SJCRH30 (cell line): ENCODE results near the gene SLC1A6. TPM values are rescaled to one million over a fixed set of nuclear protein-coding genes. Genes with fewer than 3 reads are reported as not detected.
"Not testable (repeated sequence)": the region's sequence is repeated elsewhere in the genome, so short reads cannot be mapped to it uniquely, and the experiment has no call there.

Experiments
- DNase-seq, 2 experiments: peaks; one replicate each; pipeline ENCODE4 v3.0.0-alpha.2; 2015 to 2020
- H3K27ac ChIP-seq: fragments of 250-450 bp; sonication (Bioruptor Pico); 2 replicates; pipeline ENCODE4 v1.5.1; 2020; ENCODE audit warnings: mild to moderate bottlenecking, moderate library complexity
- H3K27me3 ChIP-seq: fragments of 250-450 bp; sonication (Bioruptor Pico); 2 replicates; pipeline ENCODE4 v1.5.1; 2020; ENCODE audit warnings: mild to moderate bottlenecking, moderate library complexity
- H3K36me3 ChIP-seq: fragments of 250-450 bp; sonication (Bioruptor Pico); 2 replicates; pipeline ENCODE4 v1.5.1; 2020; ENCODE audit warnings: mild to moderate bottlenecking, moderate library complexity
- H3K4me1 ChIP-seq: fragments of 250-450 bp; sonication (Bioruptor Pico); 2 replicates; pipeline ENCODE4 v1.5.1; 2020; ENCODE audit warnings: mild to moderate bottlenecking, moderate library complexity
- H3K4me3 ChIP-seq: fragments of 250-450 bp; sonication (Bioruptor Pico); 2 replicates; pipeline ENCODE4 v1.5.1; 2020; ENCODE audit warnings: mild to moderate bottlenecking, moderate library complexity
- H3K9me3 ChIP-seq: fragments of 250-450 bp; sonication (Bioruptor Pico); replicated peaks from 2 replicates; pipeline ENCODE4 v1.5.1; 2020; ENCODE audit warnings: mild to moderate bottlenecking, moderate library complexity
- total RNA-seq: library from RNA; depleted of rRNA; stranded (reverse); fragments of >200 nt; shearing (Covaris generic); gene quantifications from 2 replicates; pipeline ENCODE4 v1.2.3, GENCODE V29; 2014; rRNA removed

The SLC1A6 gene
- total RNA-seq = not detected in 2 replicates

- H3K9me3 ChIP-seq = no peaks in the 10 kb centered on the region
- DNase-seq = no peak
- H3K4me1 ChIP-seq = no peaks in the 10 kb centered on the region
- H3K27ac ChIP-seq = no peak within 1 kb of the TSS
- H3K4me3 ChIP-seq = no peak within 1 kb of the TSS
- peaks cover 1% of the 10 kb centered on the region; the same call in 1 of the 2 replicates for H3K27me3 ChIP-seq
- no peaks in the 10 kb centered on the region for H3K36me3 ChIP-seq
Observed at GRCh38 chr19:14979476-14980255, at the start of gene SLC1A6. Gene SLC1A6 (minus strand): TSS chr19:14979864. CDS start chr19:14972910, 6,954 bp downstream.

GRCh38 chr19:15028490-15028889, 48.8 kb upstream of the SLC1A6 start:
- no peaks in the 10 kb centered on the region for H3K9me3 ChIP-seq
- no peaks in the 10 kb centered on the region for H3K4me1 ChIP-seq
- H3K36me3 ChIP-seq = no peaks in the 10 kb centered on the region
- H3K4me3 ChIP-seq = no peak overlapping the region
- peaks cover 3% of the 10 kb centered on the region; the same call in 1 of the 2 replicates for H3K27me3 ChIP-seq
- H3K27ac ChIP-seq = no peak overlapping the region
- no peak for DNase-seq

GRCh38 chr19:15025217-15025616, 45.6 kb upstream of the SLC1A6 start:
- Histone ChIP-seq H3K9me3 (no peaks in the 10 kb centered on the region), H3K27ac (no peak overlapping the region), H3K36me3 (no peaks in the 10 kb centered on the region), H3K4me1 (no peaks in the 10 kb centered on the region), H3K4me3 (no peak overlapping the region), H3K27me3 (peaks cover 3% of the 10 kb centered on the region; the same call in 1 of the 2 replicates)
- no peak for DNase-seq

GRCh38 chr19:15022752-15023151, 43.1 kb upstream of the SLC1A6 start:
- Histone ChIP-seq H3K36me3 (no peaks in the 10 kb centered on the region), H3K4me1 (no peaks in the 10 kb centered on the region), H3K4me3 (no peak overlapping the region), H3K27me3 (peaks cover 3% of the 10 kb centered on the region; the same call in 1 of the 2 replicates), H3K9me3 (no peaks in the 10 kb centered on the region), H3K27ac (no peak overlapping the region)
- DNase-seq = no peak

- Histone ChIP-seq H3K4me3 (no peak overlapping the region), H3K36me3 (no peaks in the 10 kb centered on the region), H3K27ac (no peak overlapping the region), H3K4me1 (no peaks in the 10 kb centered on the region), H3K27me3 (peaks cover 3% of the 10 kb centered on the region; the same call in 1 of the 2 replicates), H3K9me3 (no peaks in the 10 kb centered on the region)
- DNase-seq = no peak
Observed at GRCh38 chr19:15021286-15022007, 41.8 kb upstream of the SLC1A6 start.

GRCh38 chr19:15018836-15019235, 39.2 kb upstream of the SLC1A6 start:
- H3K9me3 ChIP-seq, DNase-seq, H3K36me3 ChIP-seq, H3K4me3 ChIP-seq, H3K27me3 ChIP-seq, H3K27ac ChIP-seq, H3K4me1 ChIP-seq: not testable (repeated sequence)

GRCh38 chr19:15015946-15016542, 36.4 kb upstream of the SLC1A6 start:
- no peaks in the 10 kb centered on the region for H3K27me3 ChIP-seq
- no peak overlapping the region for H3K27ac ChIP-seq
- H3K4me1 ChIP-seq = no peaks in the 10 kb centered on the region
- H3K9me3 ChIP-seq = no peaks in the 10 kb centered on the region
- peak; percentile 73 to 82 for DNase-seq
- no peaks in the 10 kb centered on the region for H3K36me3 ChIP-seq
- no peak overlapping the region for H3K4me3 ChIP-seq

GRCh38 chr19:15014579-15014978, 34.9 kb upstream of the SLC1A6 start:
- Histone ChIP-seq H3K27ac (no peak overlapping the region), H3K4me3 (no peak overlapping the region), H3K36me3 (no peaks in the 10 kb centered on the region), H3K4me1 (no peaks in the 10 kb centered on the region), H3K9me3 (no peaks in the 10 kb centered on the region), H3K27me3 (no peaks in the 10 kb centered on the region)
- peak in 1 of 2 experiments; percentile 54 for DNase-seq

GRCh38 chr19:15010501-15011300, 31.0 kb upstream of the SLC1A6 start:
- Histone ChIP-seq H3K27ac (no peak overlapping the region), H3K4me1 (no peaks in the 10 kb centered on the region), H3K27me3 (no peaks in the 10 kb centered on the region), H3K4me3 (no peak overlapping the region), H3K9me3 (no peaks in the 10 kb centered on the region), H3K36me3 (no peaks in the 10 kb centered on the region)
- no peak for DNase-seq

GRCh38 chr19:15008308-15008707, 28.6 kb upstream of the SLC1A6 start:
- DNase-seq = no peak
- no peaks in the 10 kb centered on the region for H3K36me3 ChIP-seq
- no peak overlapping the region for H3K4me3 ChIP-seq

GRCh38 chr19:14997981-14998380, 18.3 kb upstream of the SLC1A6 start:
- Histone ChIP-seq H3K27me3 (peaks cover 8% of the 10 kb centered on the region; the same call in 1 of the 2 replicates), H3K9me3 (no peaks in the 10 kb centered on the region), H3K4me1 (no peaks in the 10 kb centered on the region)

More at GRCh38 chr19:15008308-15008707, 28.6 kb upstream of the SLC1A6 start:
- Histone ChIP-seq H3K27ac (no peak overlapping the region), H3K9me3 (no peaks in the 10 kb centered on the region), H3K27me3 (no peaks in the 10 kb centered on the region), H3K4me1 (no peaks in the 10 kb centered on the region)

GRCh38 chr19:14992780-14993179, 13.1 kb upstream of the SLC1A6 start:
- H3K27me3 ChIP-seq = peaks cover 15% of the 10 kb centered on the region; the same call in 1 of the 2 replicates
- H3K27ac ChIP-seq = no peak overlapping the region
- H3K4me1 ChIP-seq = no peaks in the 10 kb centered on the region
- H3K4me3 ChIP-seq = no peak overlapping the region
- no peaks in the 10 kb centered on the region for H3K36me3 ChIP-seq
- DNase-seq = no peak
- no peaks in the 10 kb centered on the region for H3K9me3 ChIP-seq

More at GRCh38 chr19:14997981-14998380, 18.3 kb upstream of the SLC1A6 start:
- no peak overlapping the region for H3K27ac ChIP-seq
- no peak overlapping the region for H3K4me3 ChIP-seq
- DNase-seq = no peak
- H3K36me3 ChIP-seq = no peaks in the 10 kb centered on the region

GRCh38 chr19:14985133-14985532, 5.5 kb upstream of the SLC1A6 start:
- no peak for DNase-seq
- H3K27ac ChIP-seq = no peak overlapping the region

GRCh38 chr19:14978161-14978776, 1.4 kb downstream of the SLC1A6 start:
- no peak overlapping the region for H3K4me3 ChIP-seq

More at GRCh38 chr19:14985133-14985532, 5.5 kb upstream of the SLC1A6 start:
- no peaks in the 10 kb centered on the region for H3K4me1 ChIP-seq
- no peaks in the 10 kb centered on the region for H3K36me3 ChIP-seq
- H3K27me3 ChIP-seq = no peaks in the 10 kb centered on the region; the same call in none of the 2 replicates
- H3K9me3 ChIP-seq = no peaks in the 10 kb centered on the region
- H3K4me3 ChIP-seq = no peak overlapping the region

More at GRCh38 chr19:14978161-14978776, 1.4 kb downstream of the SLC1A6 start:
- H3K27ac ChIP-seq = no peak overlapping the region
- DNase-seq = no peak
- no peaks in the 10 kb centered on the region for H3K36me3 ChIP-seq
- H3K9me3 ChIP-seq = no peaks in the 10 kb centered on the region
- no peaks in the 10 kb centered on the region for H3K4me1 ChIP-seq
- H3K27me3 ChIP-seq = peaks cover 5% of the 10 kb centered on the region; the same call in 1 of the 2 replicates
